GM21423 (cell line): Measurements from ENCODE around the gene RIOK1.

Experiments
- ATAC-seq: cut with Tn5 transposase; IDR thresholded peaks from one replicate; pipeline ENCODE4 v1.9.1; 2021; ENCODE audit warnings: mild to moderate bottlenecking, moderate library complexity; ENCODE audit not compliant: unreplicated experiment

RIOK1 gene

GRCh38 chr6:7406743-7407142, 17.1 kb downstream of the RIOK1 start:
- no peak for ATAC-seq

GRCh38 chr6:7409740-7410139, 20.1 kb downstream of the RIOK1 start:
- no peak for ATAC-seq

GRCh38 chr6:7410851-7411250, 21.2 kb downstream of the RIOK1 start:
- ATAC-seq: no peak

GRCh38 chr6:7411328-7411727, 21.7 kb downstream of the RIOK1 start:
- ATAC-seq: no peak

GRCh38 chr6:7413151-7413823, 23.7 kb downstream of the RIOK1 start:
- ATAC-seq: no peak

GRCh38 chr6:7414811-7415210, 25.2 kb downstream of the RIOK1 start:
- no peak for ATAC-seq

GRCh38 chr6:7417684-7418083, 28.1 kb downstream of the RIOK1 start:
- ATAC-seq: no peak

- no peak for ATAC-seq
These were observed 28.8 kb downstream of the RIOK1 start for GRCh38 chr6:7418238-7418905.

- no peak for ATAC-seq
These were observed 29.5 kb downstream of the RIOK1 start for GRCh38 chr6:7419065-7419464.

- ATAC-seq: no peak
These were observed 31.5 kb downstream of the RIOK1 start for GRCh38 chr6:7421066-7421465.

GRCh38 chr6:7424058-7424457, 34.5 kb downstream of the RIOK1 start:
- ATAC-seq: no peak

- ATAC-seq: no peak
These were observed 35.6 kb downstream of the RIOK1 start for GRCh38 chr6:7424967-7425807.

GRCh38 chr6:7425808-7426190, 36.2 kb downstream of the RIOK1 start:
- ATAC-seq: no peak

- no peak for ATAC-seq
These were observed 37.0 kb downstream of the RIOK1 start for GRCh38 chr6:7426447-7427169.

- no peak for ATAC-seq
These were observed 41.7 kb downstream of the RIOK1 start for GRCh38 chr6:7431313-7431673.

GRCh38 chr6:7431674-7432390, 42.2 kb downstream of the RIOK1 start:
- ATAC-seq: no peak

GRCh38 chr6:7432391-7433120, 42.9 kb downstream of the RIOK1 start:
- ATAC-seq: no peak

- no peak for ATAC-seq
These were observed 43.6 kb downstream of the RIOK1 start for GRCh38 chr6:7433121-7433617.

- ATAC-seq: no peak
These were observed 45.1 kb downstream of the RIOK1 start for GRCh38 chr6:7434672-7435071.

- no peak for ATAC-seq
These were observed 48.4 kb downstream of the RIOK1 start for GRCh38 chr6:7438011-7438410.
